SK-N-SH (cell line): ENCODE measurements around the gene RABGGTB. TPM values are rescaled to one million over a fixed set of nuclear protein-coding genes. Genes with fewer than 3 reads are reported as not detected.
"Not testable (repeated sequence)": the region's sequence is repeated elsewhere in the genome, so short reads cannot be mapped to it uniquely, and the experiment has no call there.

ENCODE experiments used
- CTCF ChIA-PET: fragments of 300-600, 350-600 bp; formaldehyde crosslinking; extraction: SDS; loops from one replicate; lab custom pipeline; 2021; lab: Yijun Ruan, JAX
- POLR2A ChIA-PET: fragments of 350-600 bp; sonication (Branson Sonifier 250); formaldehyde crosslinking; extraction: SDS; loops from one replicate; lab custom pipeline; 2020; ENCODE audit warnings: antibody characterized with exemption, inconsistent platforms; lab: Yijun Ruan, JAX
- DNase-seq: peaks from one replicate; pipeline ENCODE4 v3.0.0; 2012
- H2AFZ ChIP-seq: fragments of 200-600 bp; sonication (generic); 2 replicates; pipeline ENCODE4 v1.8.1; 2016; ENCODE audit warnings: antibody characterized with exemption, mild to moderate bottlenecking, low read depth
- H3F3A ChIP-seq: fragments of 200-600 bp; sonication (generic); replicated peaks from 2 replicates; pipeline ENCODE3; 2016; ENCODE audit warnings: antibody characterized with exemption, mild to moderate bottlenecking; ENCODE audit not compliant: insufficient read depth
- H3K27ac ChIP-seq, 2 experiments: fragments of 200-500 bp in 1 of 2; fragments of 200-600 bp in 1 of 2; sonication (Bioruptor generic) in 1 of 2; sonication (generic), shearing (Covaris generic) in 1 of 2; 2 replicates each; pipeline versions ENCODE4 v1.5.1 to v1.6.1; 2014 to 2016; ENCODE audit warnings: low read depth in 2 of 2, inconsistent platforms in 1 of 2, low read length in 1 of 2, mild to moderate bottlenecking in 1 of 2, mixed read lengths in 1 of 2
- H3K27me3 ChIP-seq: fragments of 200-600 bp; sonication (generic), shearing (Covaris generic); 2 replicates; pipeline ENCODE4 v1.6.1; 2016; ENCODE audit warnings: mixed run types; ENCODE audit not compliant: insufficient read depth
- H3K36me3 ChIP-seq, 2 experiments: fragments of 200-500 bp in 1 of 2; fragments of 200-600 bp in 1 of 2; sonication (Bioruptor generic) in 1 of 2; sonication (generic) in 1 of 2; replicated peaks in 1 of 2; 2 replicates each; pipeline versions ENCODE3 to v1.5.1; 2014 to 2016; ENCODE audit warnings: low read length in 1 of 2, mild to moderate bottlenecking in 1 of 2; ENCODE audit not compliant: insufficient read depth in 2 of 2, control insufficient read depth in 1 of 2
- H3K4me1 ChIP-seq, 2 experiments: fragments of 200-500 bp in 1 of 2; fragments of 200-600 bp in 1 of 2; sonication (Bioruptor generic) in 1 of 2; sonication (generic), shearing (Covaris generic) in 1 of 2; 2 replicates each; pipeline versions ENCODE4 v1.5.1 to v1.6.1; 2014 to 2016; ENCODE audit warnings: low read depth in 1 of 2, low read length in 1 of 2, mixed run types in 1 of 2; ENCODE audit not compliant: insufficient read depth in 2 of 2, control insufficient read depth in 1 of 2
- H3K4me2 ChIP-seq: fragments of 200-600 bp; sonication (generic), shearing (Covaris generic); 2 replicates; pipeline ENCODE4 v1.6.1; 2017; ENCODE audit warnings: mixed run types
- H3K4me3 ChIP-seq, 2 experiments: fragments of 200-500 bp in 1 of 2; fragments of 200-600 bp in 1 of 2; sonication (Bioruptor generic) in 1 of 2; sonication (generic), shearing (Covaris generic) in 1 of 2; 2 replicates each; pipeline versions ENCODE4 v1.5.1 to v1.8.1; 2014 to 2016; ENCODE audit warnings: low read depth in 2 of 2, inconsistent platforms in 1 of 2, low read length in 1 of 2, mild to moderate bottlenecking in 1 of 2, mixed read lengths in 1 of 2, moderate library complexity in 1 of 2
- H3K79me2 ChIP-seq: fragments of 200-600 bp; sonication (generic); 2 replicates; pipeline ENCODE4 v1.8.1; 2017; ENCODE audit warnings: mild to moderate bottlenecking; ENCODE audit not compliant: insufficient read depth
- H3K9ac ChIP-seq: fragments of 200-600 bp; sonication (generic); 2 replicates; pipeline ENCODE4 v1.6.1; 2017; ENCODE audit warnings: mixed run types
- H3K9me2 ChIP-seq: fragments of 200-600 bp; sonication (generic); 2 replicates; pipeline ENCODE4 v1.6.1; 2017; ENCODE audit warnings: mixed run types
- H3K9me3 ChIP-seq: fragments of 200-600 bp; sonication (generic); 2 replicates; pipeline ENCODE4 v1.6.1; 2017; ENCODE audit warnings: mixed run types, mild to moderate bottlenecking, moderate library complexity
- H4K20me1 ChIP-seq: fragments of 200-600 bp; sonication (generic); 2 replicates; pipeline ENCODE4 v1.6.1; 2017; ENCODE audit warnings: mild to moderate bottlenecking, mixed run types; ENCODE audit not compliant: insufficient read depth
- CHD2 ChIP-seq: fragments of 150-350 bp; IDR thresholded peaks from 2 replicates; pipeline ENCODE4 v1.6.1; 2018; ENCODE audit warnings: low read length; ENCODE audit not compliant: partially characterized antibody
- FOXM1 ChIP-seq: IDR thresholded peaks from 2 replicates; pipeline ENCODE4 v1.4.0; 2012; ENCODE audit warnings: low read depth, mild to moderate bottlenecking
- JUND ChIP-seq: IDR thresholded peaks from 2 replicates; pipeline ENCODE4 v1.4.0; 2012
- POLR2AphosphoS5 ChIP-seq: IDR thresholded peaks from 2 replicates; pipeline ENCODE4 v1.6.1; 2012; ENCODE audit warnings: low read depth, low read length
- RCOR1 ChIP-seq: fragments of 150-350 bp; IDR thresholded peaks from 2 replicates; pipeline ENCODE4 v1.6.1; 2017; ENCODE audit warnings: antibody characterized with exemption, low read length
- RXRA ChIP-seq: IDR thresholded peaks from 2 replicates; pipeline ENCODE4 v1.4.0; 2012; ENCODE audit warnings: low read depth, mild to moderate bottlenecking, borderline replicate concordance
- SMC3 ChIP-seq: IDR thresholded peaks from 2 replicates; pipeline ENCODE4 v1.6.1; 2012; ENCODE audit warnings: low read depth, low read length, improper control_type of control experiment
- WGBS: methylation state at CpG from one replicate; pipeline ENCODE4 v1.1.6; 2017; ENCODE audit warnings: low lambda C conversion rate; 5-methylcytosine and 5-hydroxymethylcytosine counted together
- polyA plus RNA-seq, 3 experiments: library from polyadenylated mRNA; depleted of rRNA; stranded (reverse); fragments of >200 nt; gene quantifications; 2 replicates each; pipeline ENCODE4 v1.2.3, GENCODE V29; 2012
- TF ChIP-seq, protein P1 (sequence below): IDR thresholded peaks from 2 replicates; pipeline ENCODE4 v1.6.1; 2012; ENCODE audit warnings: mild to moderate bottlenecking, low read depth, low read length, moderate library complexity
- TF ChIP-seq, protein P2 (sequence below): IDR thresholded peaks from 2 replicates; pipeline ENCODE4 v1.4.0; 2012; ENCODE audit warnings: low read depth
- TF ChIP-seq, protein P3 (sequence below): IDR thresholded peaks from 2 replicates; pipeline ENCODE4 v1.4.0; 2012; ENCODE audit warnings: low read depth, borderline replicate concordance
- TF ChIP-seq, protein P4 (sequence below): fragments of 200-600 bp; sonication (generic); IDR thresholded peaks from 2 replicates; pipeline ENCODE4 v1.6.1; 2017; ENCODE audit warnings: antibody characterized with exemption, mild to moderate bottlenecking, moderate library complexity
- TF ChIP-seq, protein P5 (sequence below): IDR thresholded peaks from 2 replicates; pipeline ENCODE4; 2012
- TF ChIP-seq, protein P6 (sequence below): fragments of 150-350 bp; IDR thresholded peaks from 2 replicates; pipeline ENCODE4 v1.6.1; 2017; ENCODE audit warnings: antibody characterized with exemption, low read length, low read depth, borderline replicate concordance

RABGGTB gene
- polyA plus RNA-seq, 1 of the 3 experiments (the other 2 are of a cell fraction) = 59.0 TPM

DNA sequence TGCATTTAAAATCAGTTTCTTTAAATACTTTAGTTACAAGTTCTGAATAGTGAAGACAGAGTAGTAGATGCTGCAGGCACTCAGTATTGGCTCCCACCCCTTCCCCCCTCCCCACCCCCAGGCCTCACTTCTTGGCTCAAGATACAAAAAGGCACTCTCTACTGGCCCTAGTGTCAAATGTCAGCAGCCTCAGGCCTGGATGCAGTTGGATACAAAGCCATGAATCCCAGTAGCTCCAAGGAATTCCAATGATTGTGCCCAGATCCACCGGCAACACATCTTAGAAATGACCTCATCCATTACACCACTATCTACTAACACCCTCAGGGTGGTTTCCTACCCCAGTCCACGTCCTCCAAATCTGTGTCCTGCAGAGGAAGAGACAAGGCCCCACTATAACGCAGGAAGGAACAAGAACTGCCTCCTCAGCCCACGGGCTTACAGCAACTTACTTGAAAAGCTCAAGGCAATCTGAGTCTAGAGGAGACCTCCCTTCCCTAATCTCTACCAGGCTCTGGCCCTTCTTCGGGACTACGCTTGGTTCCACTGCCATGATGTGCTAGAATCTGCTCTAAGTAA is 43.9 kb upstream of the RABGGTB start:
- no peaks in the 10 kb centered on the region for H3K27me3 ChIP-seq
- 90% methylated on average over 6 of the region's 6 CpGs for WGBS
- ChIA-PET CTCF (no interaction called here), POLR2A (no interaction called here)
- H3K4me1 ChIP-seq = no peaks in the 10 kb centered on the region
- no peaks in the 10 kb centered on the region for H3K9me3 ChIP-seq
- TF ChIP-seq FOXM1 (no peak), CHD2 (no peak), JUND (no peak), RCOR1 (no peak)
- TF ChIP-seq, protein P1, sequence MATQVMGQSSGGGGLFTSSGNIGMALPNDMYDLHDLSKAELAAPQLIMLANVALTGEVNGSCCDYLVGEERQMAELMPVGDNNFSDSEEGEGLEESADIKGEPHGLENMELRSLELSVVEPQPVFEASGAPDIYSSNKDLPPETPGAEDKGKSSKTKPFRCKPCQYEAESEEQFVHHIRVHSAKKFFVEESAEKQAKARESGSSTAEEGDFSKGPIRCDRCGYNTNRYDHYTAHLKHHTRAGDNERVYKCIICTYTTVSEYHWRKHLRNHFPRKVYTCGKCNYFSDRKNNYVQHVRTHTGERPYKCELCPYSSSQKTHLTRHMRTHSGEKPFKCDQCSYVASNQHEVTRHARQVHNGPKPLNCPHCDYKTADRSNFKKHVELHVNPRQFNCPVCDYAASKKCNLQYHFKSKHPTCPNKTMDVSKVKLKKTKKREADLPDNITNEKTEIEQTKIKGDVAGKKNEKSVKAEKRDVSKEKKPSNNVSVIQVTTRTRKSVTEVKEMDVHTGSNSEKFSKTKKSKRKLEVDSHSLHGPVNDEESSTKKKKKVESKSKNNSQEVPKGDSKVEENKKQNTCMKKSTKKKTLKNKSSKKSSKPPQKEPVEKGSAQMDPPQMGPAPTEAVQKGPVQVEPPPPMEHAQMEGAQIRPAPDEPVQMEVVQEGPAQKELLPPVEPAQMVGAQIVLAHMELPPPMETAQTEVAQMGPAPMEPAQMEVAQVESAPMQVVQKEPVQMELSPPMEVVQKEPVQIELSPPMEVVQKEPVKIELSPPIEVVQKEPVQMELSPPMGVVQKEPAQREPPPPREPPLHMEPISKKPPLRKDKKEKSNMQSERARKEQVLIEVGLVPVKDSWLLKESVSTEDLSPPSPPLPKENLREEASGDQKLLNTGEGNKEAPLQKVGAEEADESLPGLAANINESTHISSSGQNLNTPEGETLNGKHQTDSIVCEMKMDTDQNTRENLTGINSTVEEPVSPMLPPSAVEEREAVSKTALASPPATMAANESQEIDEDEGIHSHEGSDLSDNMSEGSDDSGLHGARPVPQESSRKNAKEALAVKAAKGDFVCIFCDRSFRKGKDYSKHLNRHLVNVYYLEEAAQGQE = no peak
- TF ChIP-seq, protein P2, sequence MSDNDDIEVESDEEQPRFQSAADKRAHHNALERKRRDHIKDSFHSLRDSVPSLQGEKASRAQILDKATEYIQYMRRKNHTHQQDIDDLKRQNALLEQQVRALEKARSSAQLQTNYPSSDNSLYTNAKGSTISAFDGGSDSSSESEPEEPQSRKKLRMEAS = no peak
- TF ChIP-seq, protein P3, sequence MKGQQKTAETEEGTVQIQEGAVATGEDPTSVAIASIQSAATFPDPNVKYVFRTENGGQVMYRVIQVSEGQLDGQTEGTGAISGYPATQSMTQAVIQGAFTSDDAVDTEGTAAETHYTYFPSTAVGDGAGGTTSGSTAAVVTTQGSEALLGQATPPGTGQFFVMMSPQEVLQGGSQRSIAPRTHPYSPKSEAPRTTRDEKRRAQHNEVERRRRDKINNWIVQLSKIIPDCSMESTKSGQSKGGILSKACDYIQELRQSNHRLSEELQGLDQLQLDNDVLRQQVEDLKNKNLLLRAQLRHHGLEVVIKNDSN = no peak
- TF ChIP-seq, all 33 proteins: peak for 0
- Histone ChIP-seq H3K9me2 (no peaks in the 10 kb centered on the region), H4K20me1 (no peaks in the 10 kb centered on the region), H3K4me3 (no peak overlapping the region), H3K79me2 (no peaks in the 10 kb centered on the region), H3K4me2 (no peak overlapping the region), H3K27ac (no peak overlapping the region), H3K9ac (no peak overlapping the region), H3K36me3 (peaks cover 50 to 65% of the 10 kb centered on the region in 2 experiments), H2AFZ (no peak overlapping the region), H3F3A (no peaks in the 10 kb centered on the region)
- DNase-seq = no peak

DNA sequence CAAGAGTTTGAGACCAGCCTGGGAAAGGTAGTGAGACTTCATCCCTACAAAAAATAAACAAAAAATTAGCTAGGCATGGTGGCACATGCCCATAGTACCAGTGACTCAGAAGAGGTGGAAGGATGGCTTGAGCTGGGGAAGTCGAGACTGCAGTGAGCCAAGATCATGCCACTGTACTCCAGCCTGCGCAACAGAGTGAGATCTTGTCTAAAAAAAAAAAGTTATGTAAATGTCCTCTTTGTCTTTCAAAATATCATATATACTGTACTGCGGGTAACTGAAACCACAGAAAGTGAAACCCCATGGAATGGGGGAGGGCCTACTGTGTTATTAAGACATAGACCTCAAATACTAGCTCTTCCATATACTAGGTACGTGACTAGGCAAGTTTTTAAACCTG is 40.8 kb upstream of the RABGGTB start:
- Histone ChIP-seq H3K27me3 (no peaks in the 10 kb centered on the region), H3K4me2 (no peak overlapping the region), H3F3A (no peaks in the 10 kb centered on the region), H3K27ac (no peak overlapping the region), H3K79me2 (no peaks in the 10 kb centered on the region), H3K9ac (no peak overlapping the region), H3K4me1 (no peaks in the 10 kb centered on the region), H3K9me2 (no peaks in the 10 kb centered on the region), H2AFZ (no peak overlapping the region), H3K36me3 (peaks cover 45 to 56% of the 10 kb centered on the region in 2 experiments), H4K20me1 (no peaks in the 10 kb centered on the region), H3K9me3 (no peaks in the 10 kb centered on the region), H3K4me3 (no peak overlapping the region)
- no peak for DNase-seq
- ChIA-PET POLR2A (interaction anchor here (0.8 kb wide), 1 partner anchor 16 kb away, joined by 3 read pairs; no protein-coding TSS in a partner anchor), CTCF (interaction anchor here (1.2 kb wide), 1 partner anchor 15 kb away, joined by 3 read pairs; no protein-coding TSS in a partner anchor)
- 96% methylated on average over 4 of the region's 4 CpGs for WGBS
- TF ChIP-seq, protein P4, sequence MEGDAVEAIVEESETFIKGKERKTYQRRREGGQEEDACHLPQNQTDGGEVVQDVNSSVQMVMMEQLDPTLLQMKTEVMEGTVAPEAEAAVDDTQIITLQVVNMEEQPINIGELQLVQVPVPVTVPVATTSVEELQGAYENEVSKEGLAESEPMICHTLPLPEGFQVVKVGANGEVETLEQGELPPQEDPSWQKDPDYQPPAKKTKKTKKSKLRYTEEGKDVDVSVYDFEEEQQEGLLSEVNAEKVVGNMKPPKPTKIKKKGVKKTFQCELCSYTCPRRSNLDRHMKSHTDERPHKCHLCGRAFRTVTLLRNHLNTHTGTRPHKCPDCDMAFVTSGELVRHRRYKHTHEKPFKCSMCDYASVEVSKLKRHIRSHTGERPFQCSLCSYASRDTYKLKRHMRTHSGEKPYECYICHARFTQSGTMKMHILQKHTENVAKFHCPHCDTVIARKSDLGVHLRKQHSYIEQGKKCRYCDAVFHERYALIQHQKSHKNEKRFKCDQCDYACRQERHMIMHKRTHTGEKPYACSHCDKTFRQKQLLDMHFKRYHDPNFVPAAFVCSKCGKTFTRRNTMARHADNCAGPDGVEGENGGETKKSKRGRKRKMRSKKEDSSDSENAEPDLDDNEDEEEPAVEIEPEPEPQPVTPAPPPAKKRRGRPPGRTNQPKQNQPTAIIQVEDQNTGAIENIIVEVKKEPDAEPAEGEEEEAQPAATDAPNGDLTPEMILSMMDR = no peak
- TF ChIP-seq, protein P2 = no peak
- no peak for TF ChIP-seq POLR2AphosphoS5
- TF ChIP-seq CHD2 = no peak
- TF ChIP-seq, protein P5, sequence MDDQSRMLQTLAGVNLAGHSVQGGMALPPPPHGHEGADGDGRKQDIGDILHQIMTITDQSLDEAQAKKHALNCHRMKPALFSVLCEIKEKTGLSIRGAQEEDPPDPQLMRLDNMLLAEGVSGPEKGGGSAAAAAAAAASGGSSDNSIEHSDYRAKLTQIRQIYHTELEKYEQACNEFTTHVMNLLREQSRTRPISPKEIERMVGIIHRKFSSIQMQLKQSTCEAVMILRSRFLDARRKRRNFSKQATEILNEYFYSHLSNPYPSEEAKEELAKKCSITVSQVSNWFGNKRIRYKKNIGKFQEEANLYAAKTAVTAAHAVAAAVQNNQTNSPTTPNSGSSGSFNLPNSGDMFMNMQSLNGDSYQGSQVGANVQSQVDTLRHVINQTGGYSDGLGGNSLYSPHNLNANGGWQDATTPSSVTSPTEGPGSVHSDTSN = no peak
- no peak for TF ChIP-seq SMC3
- TF ChIP-seq, protein P6, sequence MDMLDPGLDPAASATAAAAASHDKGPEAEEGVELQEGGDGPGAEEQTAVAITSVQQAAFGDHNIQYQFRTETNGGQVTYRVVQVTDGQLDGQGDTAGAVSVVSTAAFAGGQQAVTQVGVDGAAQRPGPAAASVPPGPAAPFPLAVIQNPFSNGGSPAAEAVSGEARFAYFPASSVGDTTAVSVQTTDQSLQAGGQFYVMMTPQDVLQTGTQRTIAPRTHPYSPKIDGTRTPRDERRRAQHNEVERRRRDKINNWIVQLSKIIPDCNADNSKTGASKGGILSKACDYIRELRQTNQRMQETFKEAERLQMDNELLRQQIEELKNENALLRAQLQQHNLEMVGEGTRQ = no peak
- no peak for TF ChIP-seq RXRA
- no peak for TF ChIP-seq RCOR1

DNA sequence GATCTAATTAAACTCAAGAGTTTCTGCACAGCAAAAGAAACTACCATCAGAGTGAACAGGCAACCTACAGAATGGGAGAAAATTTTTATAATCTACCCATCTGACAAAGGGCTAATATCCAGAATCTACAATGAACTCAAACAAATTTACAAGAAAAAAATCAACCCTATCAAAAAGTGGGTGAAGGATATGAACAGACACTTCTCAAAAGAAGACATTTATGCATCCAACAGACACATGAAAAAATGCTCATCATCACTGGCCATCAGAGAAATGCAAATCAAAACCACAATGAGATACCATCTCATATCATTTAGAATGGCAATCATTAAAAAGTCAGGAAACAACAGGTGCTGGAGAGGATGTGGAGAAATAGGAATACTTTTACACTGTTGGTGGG is 28.8 kb upstream of the RABGGTB start:
- H3K9ac ChIP-seq, H3K79me2 ChIP-seq, H3K4me2 ChIP-seq, H3K4me1 ChIP-seq, POLR2A ChIA-PET, H3F3A ChIP-seq, H3K4me3 ChIP-seq, H4K20me1 ChIP-seq, DNase-seq, H2AFZ ChIP-seq, H3K27me3 ChIP-seq, H3K9me3 ChIP-seq, H3K27ac ChIP-seq, H3K9me2 ChIP-seq: not testable (repeated sequence)
- peaks cover 10 to 55% of the 10 kb centered on the region in 2 experiments for H3K36me3 ChIP-seq
- CTCF ChIA-PET = interaction anchor here (1.0 kb wide), 1 partner anchor 300 kb away, joined by 4 read pairs; no protein-coding TSS in a partner anchor
